HEK293 (cell line): ENCODE results near the gene DEAF1.

Experiments
- CTCF ChIA-PET: fragments of 350-600 bp; formaldehyde crosslinking; extraction: SDS; loops from one replicate; lab custom pipeline; 2021; ENCODE audit warnings: antibody characterized with exemption; lab: Yijun Ruan, JAX
- POLR2A ChIA-PET: fragments of 300-600 bp; formaldehyde crosslinking; extraction: SDS; loops from one replicate; lab custom pipeline; 2020; ENCODE audit warnings: antibody characterized with exemption, inconsistent platforms; lab: Yijun Ruan, JAX
- H3K27ac ChIP-seq: fragments of 200-500 bp; sonication (Bioruptor generic); 2 replicates; pipeline ENCODE4 v1.5.1; 2014; ENCODE audit warnings: low read depth, low read length, control low read depth, inconsistent platforms; ENCODE audit errors: extremely low read depth
- H3K36me3 ChIP-seq, 2 experiments: fragments of 200-500 bp in 1 of 2; sonication (Bioruptor generic) in 1 of 2; 1 replicate in 1 of 2; 2 replicates in 1 of 2; pipeline ENCODE4 v1.5.1; 2014 to 2017; ENCODE audit warnings: inconsistent platforms in 2 of 2, low read length in 2 of 2; ENCODE audit not compliant: control insufficient read depth in 2 of 2, insufficient read depth in 1 of 2
- H3K4me1 ChIP-seq: fragments of 200-500 bp; sonication (Bioruptor generic); 2 replicates; pipeline ENCODE4 v1.5.1; 2014; ENCODE audit warnings: mild to moderate bottlenecking, low read length, inconsistent platforms; ENCODE audit not compliant: control insufficient read depth, insufficient read depth
- H3K4me3 ChIP-seq: 2 replicates; pipeline ENCODE4 v1.5.1; 2011; ENCODE audit warnings: low read depth, mild to moderate bottlenecking, control low read depth, low read length, moderate library complexity
- H3K9me3 ChIP-seq: fragments of 200-500 bp; sonication (Bioruptor generic); 2 replicates; pipeline ENCODE4 v1.5.1; 2014; ENCODE audit warnings: low read depth, low read length, inconsistent platforms; ENCODE audit not compliant: control insufficient read depth, insufficient read depth
- GLIS1 ChIP-seq: fragments of 450-650 bp; formaldehyde crosslinking; IDR thresholded peaks from 2 replicates; pipeline ENCODE4 v1.5.1; 2016; ENCODE audit warnings: missing biosample characterization, missing genetic modification characterization
- RBAK ChIP-seq: fragments of 450-650 bp; formaldehyde crosslinking; IDR thresholded peaks from 2 replicates; pipeline ENCODE4 v1.5.1; 2016; ENCODE audit warnings: missing biosample characterization, missing genetic modification characterization
- SP7 ChIP-seq: fragments of 450-650 bp; formaldehyde crosslinking; IDR thresholded peaks from 2 replicates; pipeline ENCODE4 v1.5.1; 2016; ENCODE audit warnings: missing biosample characterization, missing genetic modification characterization
- ZFHX2 ChIP-seq: fragments of 450-650 bp; formaldehyde crosslinking; conservative IDR thresholded peaks from 2 replicates; pipeline ENCODE4 v1.5.1; 2016; ENCODE audit warnings: missing biosample characterization, missing genetic modification characterization
- ZIC2 ChIP-seq: fragments of 450-650 bp; formaldehyde crosslinking; IDR thresholded peaks from 2 replicates; pipeline ENCODE4 v1.5.1; 2016; ENCODE audit warnings: missing biosample characterization, missing genetic modification characterization
- ZNF223 ChIP-seq: fragments of 450-650 bp; formaldehyde crosslinking; IDR thresholded peaks from 2 replicates; pipeline ENCODE4 v1.5.1; 2016; ENCODE audit warnings: missing biosample characterization, missing genetic modification characterization
- ZNF292 ChIP-seq: fragments of 450-650 bp; formaldehyde crosslinking; IDR thresholded peaks from 2 replicates; pipeline ENCODE4 v1.5.1; 2016; ENCODE audit warnings: low read depth, missing biosample characterization, missing genetic modification characterization, borderline replicate concordance
- ZNF513 ChIP-seq: fragments of 450-650 bp; IDR thresholded peaks from 2 replicates; pipeline ENCODE4 v1.5.1; 2018; ENCODE audit warnings: missing biosample characterization, missing genetic modification characterization
- ZNF558 ChIP-seq: fragments of 450-650 bp; formaldehyde crosslinking; IDR thresholded peaks from 2 replicates; pipeline ENCODE4 v1.5.1; 2016; ENCODE audit warnings: missing biosample characterization, missing genetic modification characterization
- ZSCAN30 ChIP-seq: fragments of 450-650 bp; IDR thresholded peaks from 2 replicates; pipeline ENCODE4 v1.5.1; 2018; ENCODE audit warnings: missing biosample characterization, mild to moderate bottlenecking, missing genetic modification characterization, moderate library complexity
- ZXDB ChIP-seq: fragments of 450-650 bp; formaldehyde crosslinking; IDR thresholded peaks from 2 replicates; pipeline ENCODE4 v1.5.1; 2016; ENCODE audit warnings: missing biosample characterization, missing genetic modification characterization

The DEAF1 gene

DNA sequence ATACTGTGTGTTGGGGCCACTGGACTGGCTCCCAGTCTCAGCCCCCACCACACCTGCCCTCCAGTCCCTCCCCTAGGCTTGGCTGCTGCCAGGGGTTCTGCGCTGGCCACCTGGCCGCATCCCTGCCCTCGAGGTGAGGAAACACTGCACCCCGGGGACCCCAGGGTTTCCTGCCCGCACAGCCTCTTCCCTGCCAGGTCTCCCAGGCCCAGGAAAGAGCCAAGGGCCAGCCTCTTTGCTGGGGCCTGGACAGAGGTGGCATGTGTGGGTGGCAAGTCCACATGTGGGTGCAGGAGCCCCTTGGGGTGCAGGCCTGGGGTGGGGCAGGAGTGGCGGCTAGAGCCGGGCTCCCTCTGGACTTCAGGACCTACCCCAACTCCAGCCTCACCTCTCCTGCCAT lies 13.5 kb upstream of the DEAF1 start:
- Histone ChIP-seq H3K4me1 (no peaks in the 10 kb centered on the region), H3K4me3 (no peak overlapping the region), H3K9me3 (no peaks in the 10 kb centered on the region), H3K27ac (no peak overlapping the region), H3K36me3 (peaks cover 0 to 13% of the 10 kb centered on the region in 2 experiments; a peak in 1 of 3 replicates)
- ChIA-PET CTCF (no interaction called here), POLR2A (interaction anchor here (1.3 kb wide), 1 partner anchor 13 kb away, joined by 4 read pairs; the partner anchor contains the start of genes DEAF1 and TMEM80)
- no peak for TF ChIP-seq RBAK
- TF ChIP-seq ZXDB (tag by site-specific recombination) = no peak
- TF ChIP-seq ZSCAN30 = no peak
- no peak for TF ChIP-seq ZNF292 (tag by site-specific recombination)

DNA sequence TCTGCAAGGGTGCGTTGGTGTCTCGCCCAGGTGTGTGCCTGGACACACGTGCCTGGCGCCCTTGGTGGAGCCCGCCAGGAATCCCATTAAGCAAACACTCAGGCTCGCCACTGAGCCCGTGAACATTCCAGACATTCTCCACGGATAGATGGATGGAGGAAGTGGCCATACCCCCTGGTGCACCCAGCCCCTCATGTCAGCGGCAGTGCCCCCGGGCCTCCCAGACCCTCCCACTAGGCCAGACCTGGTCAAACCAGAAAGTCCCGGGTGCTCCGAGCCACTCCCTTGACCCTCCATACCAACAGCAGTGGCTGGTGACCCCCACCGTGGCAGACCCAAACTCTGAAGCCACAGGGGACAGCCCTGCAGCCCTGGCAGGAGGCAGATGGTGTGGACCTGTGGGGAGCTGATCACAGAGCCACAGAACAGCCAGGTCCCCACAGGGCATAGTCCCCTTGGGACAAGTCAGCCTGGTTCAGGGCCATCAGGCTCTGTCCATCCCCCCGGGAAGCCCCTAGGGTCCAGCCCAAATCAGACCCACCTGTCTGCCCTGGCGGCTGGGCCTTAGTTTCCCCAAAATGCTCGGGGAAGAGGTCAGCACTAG lies 12.9 kb upstream of the DEAF1 start:
- Histone ChIP-seq H3K27ac (no peak overlapping the region), H3K9me3 (no peaks in the 10 kb centered on the region), H3K4me1 (no peaks in the 10 kb centered on the region), H3K4me3 (peak overlapping the region; percentile 79), H3K36me3 (peaks cover 0 to 19% of the 10 kb centered on the region in 2 experiments; a peak in 1 of 3 replicates)
- 0 out of 2 replicates have a peak, but pooled peaks have one; percentile 12 for TF ChIP-seq ZIC2
- no peak for TF ChIP-seq ZNF513
- peak; percentile 19; the same call in 1 of the 2 replicates for TF ChIP-seq GLIS1 (tag by site-specific recombination)
- no peak for TF ChIP-seq ZNF223 (tag by site-specific recombination)
- ChIA-PET POLR2A (interaction anchor here (1.1 to 1.5 kb wide), 3 partner anchors 11 to 19 kb away, joined by 3 to 5 read pairs (median 4); partner anchors contain the start of genes DEAF1 and TMEM80), CTCF (no interaction called here)

DNA sequence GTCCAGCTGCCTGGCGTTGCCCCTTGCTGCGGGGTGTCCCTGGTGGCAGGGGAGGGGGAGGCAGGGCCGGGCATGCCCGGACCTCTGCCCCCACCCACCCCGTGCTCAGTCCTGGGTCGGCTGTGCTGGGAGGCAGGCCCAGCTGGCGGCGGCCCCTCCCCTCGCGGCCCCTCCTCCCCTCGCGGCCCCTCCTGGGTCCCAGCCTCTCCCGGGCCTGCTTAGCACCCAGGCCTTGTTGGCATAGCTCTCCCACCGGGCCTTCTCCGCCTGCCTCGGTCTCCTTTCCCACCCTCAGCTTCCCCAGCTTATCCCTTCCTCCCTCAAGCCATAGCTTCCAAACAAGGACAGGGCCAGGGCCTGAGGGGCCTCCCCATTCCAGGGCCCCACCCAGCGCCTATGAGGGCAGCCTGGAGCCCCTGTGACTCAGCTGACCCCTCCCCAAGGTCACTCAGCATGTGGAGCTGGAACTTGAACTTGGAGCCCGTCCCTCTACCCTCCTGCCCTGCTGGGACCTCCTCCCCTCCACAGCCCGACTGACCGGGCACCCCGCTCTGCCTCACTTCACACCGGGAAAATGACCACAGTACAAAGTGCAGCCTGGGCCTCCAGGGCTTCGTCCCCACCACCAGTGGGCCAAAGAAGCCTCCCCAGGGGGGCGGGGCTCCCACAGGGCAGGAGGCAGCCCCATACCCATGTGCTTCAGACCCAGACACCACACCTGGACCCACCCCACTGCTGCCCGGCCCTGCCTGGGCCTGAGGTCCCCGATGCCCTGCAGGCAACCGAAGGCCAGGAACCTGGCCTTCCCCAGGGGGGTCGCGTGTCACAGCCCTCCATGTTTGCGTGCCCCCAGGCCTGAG lies 12.2 kb upstream of the DEAF1 start:
- ChIA-PET POLR2A (interaction anchor here (0.7 to 1.5 kb wide), 9 partner anchors 9 to 131 kb away, joined by 3 to 18 read pairs (median 3); partner anchors contain the start of genes DEAF1, PHRF1, PNPLA2 and TMEM80), CTCF (interaction anchor here (0.6 to 2.2 kb wide), 7 partner anchors 12 to 39 kb away, joined by 3 to 6 read pairs (median 4); partner anchors contain the start of genes DEAF1 and TMEM80)
- TF ChIP-seq ZIC2 = peak; percentile 28
- TF ChIP-seq ZNF558 (tag by site-specific recombination) = no peak
- Histone ChIP-seq H3K4me1 (no peaks in the 10 kb centered on the region), H3K36me3 (peaks cover 0 to 26% of the 10 kb centered on the region in 2 experiments; a peak in 1 of 3 replicates), H3K27ac (peak overlapping the region; percentile 40; the same call in 1 of the 2 replicates), H3K9me3 (no peaks in the 10 kb centered on the region), H3K4me3 (peak overlapping the region; percentile 79)

DNA sequence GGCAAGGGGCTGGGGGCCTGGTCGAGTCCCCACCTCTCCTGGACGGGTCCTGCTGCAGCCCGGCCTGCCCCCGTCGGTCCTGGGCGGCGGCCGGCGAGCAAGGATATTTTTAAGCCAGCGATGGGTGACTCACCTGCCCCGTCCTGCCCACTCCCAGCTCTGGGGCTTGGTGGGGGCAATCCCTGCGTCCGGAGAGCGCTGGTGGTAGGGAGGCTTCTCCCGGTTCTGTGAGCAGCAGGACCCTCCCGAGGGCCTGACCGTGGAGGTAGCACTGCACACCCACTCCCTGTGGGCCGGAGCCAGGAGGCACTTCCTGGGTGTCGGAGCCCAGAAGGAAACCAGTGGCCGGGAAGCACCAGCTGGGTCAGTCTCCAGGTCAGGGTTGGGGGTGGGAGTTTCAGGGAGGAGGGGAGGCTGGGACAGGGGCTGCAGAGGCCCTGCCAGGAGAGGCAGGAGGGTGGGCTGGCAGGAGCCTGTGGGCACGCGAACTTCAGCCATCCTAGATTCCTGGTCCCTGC lies 11.5 kb upstream of the DEAF1 start:
- Histone ChIP-seq H3K4me3 (peak overlapping the region; percentile 79), H3K27ac (peak overlapping the region; percentile 40; the same call in 1 of the 2 replicates), H3K4me1 (no peaks in the 10 kb centered on the region), H3K9me3 (no peaks in the 10 kb centered on the region), H3K36me3 (peaks cover 0 to 33% of the 10 kb centered on the region in 2 experiments; a peak in 1 of 3 replicates)
- TF ChIP-seq SP7 (tag by site-specific recombination) = no peak
- 0 out of 2 replicates have a peak, but pooled peaks have one; percentile 19 for TF ChIP-seq ZFHX2 (tag by site-specific recombination)
- ChIA-PET CTCF (interaction anchor here (0.6 to 2.2 kb wide), 6 partner anchors 11 to 39 kb away, joined by 4 to 6 read pairs (median 4); partner anchors contain the start of genes DEAF1 and TMEM80), POLR2A (interaction anchor here (0.7 to 1.5 kb wide), 9 partner anchors 9 to 130 kb away, joined by 3 to 18 read pairs (median 3); partner anchors contain the start of genes DEAF1, PHRF1, PNPLA2 and TMEM80)
